Activated CD8-positive, alpha-beta memory T cell treated with anti-CD3 and anti-CD28 coated beads, Interleukin-2, amount 50 U/mL, for 48 hours (primary cell): ENCODE data around the gene SMS.
"Not testable (repeated sequence)": the region's sequence is repeated elsewhere in the genome, so short reads cannot be mapped to it uniquely, and the experiment has no call there.

ENCODE experiments used
- DNase-seq: peaks from one replicate; pipeline ENCODE4 v3.0.0-alpha.2; 2020

The SMS gene

GRCh38 chrX:21940356-21940829 lies at the start of gene SMS:
SMS (plus strand) TSS chrX:21940709; CDS start chrX:21940825, 116 bp downstream.
- DNase-seq: peak; percentile 77

- DNase-seq: no peak
Measured at GRCh38 chrX:21905313-21905712, 35.2 kb upstream of the SMS start.

- no peak for DNase-seq
Measured at GRCh38 chrX:21905953-21906352, 34.6 kb upstream of the SMS start.

GRCh38 chrX:21907260-21907659 lies 33.2 kb upstream of the SMS start:
- DNase-seq: no peak

- DNase-seq: no peak
Measured at GRCh38 chrX:21911481-21911880, 29.0 kb upstream of the SMS start.

- no peak for DNase-seq
Measured at GRCh38 chrX:21912220-21912619, 28.3 kb upstream of the SMS start.

GRCh38 chrX:21912989-21913388 lies 27.5 kb upstream of the SMS start:
- no peak for DNase-seq

GRCh38 chrX:21926116-21926515 lies 14.4 kb upstream of the SMS start:
- no peak for DNase-seq

- no peak for DNase-seq
Measured at GRCh38 chrX:21926527-21927278, 13.8 kb upstream of the SMS start.

- DNase-seq: no peak
Measured at GRCh38 chrX:21929209-21929608, 11.3 kb upstream of the SMS start.

GRCh38 chrX:21930986-21931385 lies 9.5 kb upstream of the SMS start:
- DNase-seq: no peak

GRCh38 chrX:21932292-21933002 lies 8.1 kb upstream of the SMS start:
- DNase-seq: no peak

- DNase-seq: no peak
Measured at GRCh38 chrX:21933077-21933476, 7.4 kb upstream of the SMS start.

GRCh38 chrX:21934414-21934813 lies 6.1 kb upstream of the SMS start:
- DNase-seq: no peak

- no peak for DNase-seq
Measured at GRCh38 chrX:21939906-21940305, 603 bp upstream of the SMS start.

- DNase-seq: no peak
Measured at GRCh38 chrX:21943460-21944135, 3.1 kb downstream of the SMS start.

- no peak for DNase-seq
Measured at GRCh38 chrX:21944136-21944615, 3.7 kb downstream of the SMS start.

- no peak for DNase-seq
Measured at GRCh38 chrX:21946925-21947641, 6.6 kb downstream of the SMS start.

- no peak for DNase-seq
Measured at GRCh38 chrX:21947671-21948070, 7.2 kb downstream of the SMS start.

GRCh38 chrX:21948897-21949578 lies 8.5 kb downstream of the SMS start:
- DNase-seq: no peak

- no peak for DNase-seq
Measured at GRCh38 chrX:21949689-21950088, 9.2 kb downstream of the SMS start.

GRCh38 chrX:21950557-21950956 lies 10.0 kb downstream of the SMS start:
- not testable (repeated sequence) for DNase-seq
